Activated naive CD4-positive, alpha-beta T cell treated with anti-CD3 and anti-CD28 coated beads, Interleukin-2, amount 50 U/mL, for 24 hours (primary cell): ENCODE data around the gene BNIP2.

Experiments used
- H3K27ac Mint-ChIP-seq: one replicate; pipeline ENCODE4 v1.8.0; 2021; ENCODE audit warnings: mild to moderate bottlenecking, mixed read lengths
- H3K27me3 Mint-ChIP-seq: one replicate; pipeline ENCODE4 v1.8.0; 2021; ENCODE audit warnings: mixed read lengths
- H3K36me3 Mint-ChIP-seq: one replicate; pipeline ENCODE4 v1.8.0; 2021; ENCODE audit warnings: mixed read lengths
- H3K4me1 Mint-ChIP-seq: one replicate; pipeline ENCODE4 v1.8.0; 2021; ENCODE audit warnings: mixed read lengths
- H3K4me3 Mint-ChIP-seq: one replicate; pipeline ENCODE4 v1.8.0; 2021; ENCODE audit warnings: mild to moderate bottlenecking, mixed read lengths
- H3K9me3 Mint-ChIP-seq: one replicate; pipeline ENCODE4 v1.8.0; 2021; ENCODE audit warnings: mixed read lengths

Gene BNIP2, protein sequence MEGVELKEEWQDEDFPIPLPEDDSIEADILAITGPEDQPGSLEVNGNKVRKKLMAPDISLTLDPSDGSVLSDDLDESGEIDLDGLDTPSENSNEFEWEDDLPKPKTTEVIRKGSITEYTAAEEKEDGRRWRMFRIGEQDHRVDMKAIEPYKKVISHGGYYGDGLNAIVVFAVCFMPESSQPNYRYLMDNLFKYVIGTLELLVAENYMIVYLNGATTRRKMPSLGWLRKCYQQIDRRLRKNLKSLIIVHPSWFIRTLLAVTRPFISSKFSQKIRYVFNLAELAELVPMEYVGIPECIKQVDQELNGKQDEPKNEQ

DNA sequence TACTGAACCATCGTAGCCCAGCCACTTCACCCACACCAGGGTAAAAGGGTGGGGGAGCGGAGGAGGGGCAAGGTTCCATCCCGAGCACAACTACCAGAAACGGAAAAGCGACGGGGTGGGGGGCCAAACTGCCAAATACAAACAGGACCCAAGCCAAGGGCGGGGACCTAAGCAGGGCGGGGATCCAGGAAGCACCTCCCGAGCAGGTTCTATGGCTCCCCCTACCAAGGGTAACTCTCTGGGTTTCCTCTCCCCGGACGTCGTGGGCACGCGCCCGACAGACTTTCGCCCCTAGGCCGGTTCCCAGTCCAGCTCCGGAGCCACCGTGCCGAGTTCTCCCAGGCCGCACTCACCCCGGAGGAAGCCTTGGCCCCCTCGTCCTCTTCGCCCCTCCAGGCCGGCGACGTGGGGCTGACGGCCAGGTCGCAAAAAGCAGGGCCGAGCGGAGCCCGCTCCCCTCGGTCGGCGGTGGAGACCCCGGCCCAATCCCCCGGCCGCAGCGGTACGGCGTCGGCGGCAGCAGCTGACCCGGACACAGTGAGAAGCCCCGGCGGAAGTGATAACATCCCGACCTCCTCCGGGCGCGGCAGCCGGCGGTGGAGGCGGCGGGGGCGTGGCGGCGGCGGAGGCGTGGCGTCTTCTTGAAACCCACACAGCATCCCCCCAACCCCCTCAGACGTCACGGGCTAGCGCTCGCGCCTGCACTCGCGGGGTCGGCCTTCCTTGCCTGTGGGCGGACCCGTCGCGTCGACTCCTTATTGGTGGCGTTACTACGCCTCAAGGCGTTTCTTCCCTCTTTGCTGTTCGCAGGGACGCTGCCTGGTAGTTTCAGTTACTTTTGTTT is at the start of gene BNIP2:
BNIP2 (minus strand) TSS at position 539 of the 844 bp plus-strand sequence. CDS start 6,863 bp downstream, outside the sequence.
- Mint-ChIP-seq H3K4me3 (peak within 1 kb of the TSS; percentile 96), H3K9me3 (no peaks in the 10 kb centered on the region), H3K4me1 (peaks cover 44% of the 10 kb centered on the region), H3K36me3 (peaks cover 5% of the 10 kb centered on the region), H3K27me3 (no peaks in the 10 kb centered on the region), H3K27ac (peak within 1 kb of the TSS; percentile 93)

DNA sequence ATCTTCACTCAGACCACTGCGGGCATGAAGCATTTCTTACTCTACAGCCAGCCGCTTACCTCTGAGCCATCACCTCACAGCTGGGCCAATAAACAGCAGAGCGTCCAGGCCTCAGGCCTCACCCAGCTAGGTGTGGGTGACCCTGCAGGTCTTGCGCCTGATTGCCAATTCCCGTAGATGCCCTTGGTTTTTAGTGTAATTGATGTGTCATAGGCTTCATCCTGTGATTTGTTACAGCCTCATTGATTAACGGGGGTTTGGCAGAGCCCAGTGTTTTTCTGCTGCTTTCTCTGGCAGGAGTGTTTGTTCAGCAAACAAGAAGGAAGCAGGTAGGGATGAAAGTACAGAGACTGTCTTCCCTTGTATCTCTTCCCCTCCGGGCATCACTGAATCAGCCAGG is 49.6 kb upstream of the BNIP2 start:
- Mint-ChIP-seq H3K27ac (no peak overlapping the region), H3K9me3 (no peaks in the 10 kb centered on the region), H3K27me3 (peaks cover 2% of the 10 kb centered on the region), H3K36me3 (no peaks in the 10 kb centered on the region), H3K4me1 (no peaks in the 10 kb centered on the region), H3K4me3 (no peak overlapping the region)

DNA sequence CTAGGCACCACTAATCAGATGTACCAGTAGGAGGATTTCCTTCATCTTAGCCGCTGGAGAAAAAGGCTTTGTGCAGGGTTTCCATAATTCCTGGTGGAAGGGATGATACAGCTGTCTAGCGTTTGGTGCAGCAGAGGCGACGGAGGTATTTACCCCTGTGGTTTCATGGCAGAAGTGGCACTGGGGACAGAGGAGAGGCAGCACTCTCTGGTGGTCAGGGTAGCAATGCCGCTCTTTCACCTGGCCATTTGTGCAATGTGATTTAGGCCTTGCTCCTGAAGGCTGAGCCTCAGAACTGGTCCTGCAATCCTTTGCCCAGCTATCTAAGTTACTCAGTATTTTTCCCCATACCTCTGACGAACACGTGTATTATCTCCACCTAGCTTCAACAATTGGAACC is 47.1 kb upstream of the BNIP2 start:
- Mint-ChIP-seq H3K27me3 (peaks cover 2% of the 10 kb centered on the region), H3K9me3 (no peaks in the 10 kb centered on the region), H3K36me3 (no peaks in the 10 kb centered on the region), H3K27ac (no peak overlapping the region), H3K4me3 (no peak overlapping the region), H3K4me1 (no peaks in the 10 kb centered on the region)

DNA sequence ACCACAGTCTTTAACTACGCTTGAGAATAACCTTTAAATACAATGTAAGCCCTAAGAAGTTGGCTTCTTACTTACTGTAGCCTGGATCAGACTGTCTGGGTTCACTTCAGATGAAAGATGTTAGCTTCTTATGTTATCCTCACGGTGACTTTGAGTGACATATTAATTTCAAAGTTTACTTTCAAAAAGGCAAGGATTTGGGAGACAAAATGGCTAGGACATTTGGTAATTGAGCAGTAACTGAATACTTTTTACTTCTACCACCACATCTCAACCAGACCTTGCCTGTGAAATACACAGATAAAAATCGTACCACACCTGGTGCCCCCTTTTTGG is 36.0 kb upstream of the BNIP2 start:
- H3K27me3 Mint-ChIP-seq = no peaks in the 10 kb centered on the region
- H3K9me3 Mint-ChIP-seq = no peaks in the 10 kb centered on the region
- H3K36me3 Mint-ChIP-seq = no peaks in the 10 kb centered on the region
- H3K4me3 Mint-ChIP-seq = no peak overlapping the region
- H3K27ac Mint-ChIP-seq = no peak overlapping the region
- no peaks in the 10 kb centered on the region for H3K4me1 Mint-ChIP-seq

DNA sequence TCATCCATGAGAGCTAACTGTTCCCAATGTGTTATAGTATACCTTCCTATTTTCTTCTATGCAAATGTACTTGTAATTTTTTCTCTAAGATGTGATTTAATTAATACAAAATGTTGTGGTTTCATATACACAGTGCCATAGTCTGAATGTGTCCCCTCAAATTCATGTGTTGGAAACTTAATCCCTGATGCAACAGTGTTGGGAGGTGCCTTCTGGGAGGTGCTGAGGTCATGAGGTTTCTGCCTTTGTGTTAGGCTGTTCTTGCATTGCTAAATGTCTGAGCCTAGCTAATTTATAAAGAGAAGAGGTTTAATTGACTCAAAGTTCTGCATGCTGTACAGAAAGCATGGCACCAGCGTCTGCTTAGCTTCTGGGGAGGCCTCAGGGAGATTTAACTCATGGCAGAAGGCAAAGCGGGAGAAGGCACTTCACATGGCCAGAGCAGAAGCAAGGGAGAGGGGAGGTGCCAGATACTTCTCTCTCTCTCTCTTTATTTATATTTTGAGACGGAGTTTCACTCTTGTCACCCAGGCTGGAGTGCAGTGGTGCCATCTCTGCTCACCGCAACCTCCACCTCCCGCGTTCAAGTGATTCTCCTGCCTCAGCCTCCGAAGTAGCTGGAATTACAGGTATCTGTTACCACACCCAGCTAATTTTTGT is 34.7 kb upstream of the BNIP2 start:
- H3K27me3 Mint-ChIP-seq = no peaks in the 10 kb centered on the region
- H3K9me3 Mint-ChIP-seq = no peaks in the 10 kb centered on the region
- H3K36me3 Mint-ChIP-seq = no peaks in the 10 kb centered on the region
- H3K27ac Mint-ChIP-seq = no peak overlapping the region
- H3K4me3 Mint-ChIP-seq = no peak overlapping the region
- no peaks in the 10 kb centered on the region for H3K4me1 Mint-ChIP-seq

DNA sequence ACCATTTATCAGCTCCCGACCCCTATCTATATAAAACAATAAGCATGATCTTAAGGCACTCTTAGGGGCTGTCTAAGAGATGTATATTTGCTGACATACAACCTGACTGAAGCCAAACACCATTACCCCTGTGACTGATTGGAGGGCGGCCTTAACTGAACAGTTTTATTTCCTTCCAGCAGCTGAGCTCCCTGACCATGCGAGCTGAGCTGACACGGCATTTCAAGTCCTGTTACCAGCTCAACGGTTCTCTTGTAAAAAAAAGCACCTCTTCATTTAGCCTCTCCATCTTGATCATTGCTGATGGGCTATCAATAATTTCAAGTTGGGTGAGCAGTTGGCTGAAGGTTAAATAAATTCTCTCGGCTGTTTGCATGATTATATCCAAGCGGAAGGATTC is 33.4 kb upstream of the BNIP2 start:
- no peaks in the 10 kb centered on the region for H3K36me3 Mint-ChIP-seq
- H3K4me1 Mint-ChIP-seq = no peaks in the 10 kb centered on the region
- no peaks in the 10 kb centered on the region for H3K27me3 Mint-ChIP-seq
- H3K4me3 Mint-ChIP-seq = no peak overlapping the region
- no peak overlapping the region for H3K27ac Mint-ChIP-seq
- H3K9me3 Mint-ChIP-seq = no peaks in the 10 kb centered on the region

DNA sequence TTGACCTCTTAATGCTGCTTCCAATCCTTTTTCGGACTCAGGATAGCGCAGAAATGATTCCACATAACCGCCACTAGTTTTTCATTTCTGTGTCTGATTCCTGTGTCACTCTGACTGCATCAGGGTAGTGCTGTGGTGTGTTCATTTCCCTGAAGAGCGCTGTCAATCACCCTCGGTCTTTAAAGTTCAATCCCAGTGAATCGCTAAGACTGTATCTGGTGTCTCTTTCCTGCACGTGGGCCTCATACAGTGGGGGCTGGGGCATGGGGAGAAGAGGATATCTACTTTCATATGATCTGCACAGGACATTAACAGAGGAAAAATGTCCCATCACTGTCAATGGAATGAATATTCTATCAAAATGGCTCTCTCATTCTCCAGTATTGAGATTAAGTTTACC is 32.9 kb upstream of the BNIP2 start:
- Mint-ChIP-seq H3K9me3 (no peaks in the 10 kb centered on the region), H3K4me1 (no peaks in the 10 kb centered on the region), H3K36me3 (no peaks in the 10 kb centered on the region), H3K27ac (no peak overlapping the region), H3K27me3 (no peaks in the 10 kb centered on the region), H3K4me3 (no peak overlapping the region)

DNA sequence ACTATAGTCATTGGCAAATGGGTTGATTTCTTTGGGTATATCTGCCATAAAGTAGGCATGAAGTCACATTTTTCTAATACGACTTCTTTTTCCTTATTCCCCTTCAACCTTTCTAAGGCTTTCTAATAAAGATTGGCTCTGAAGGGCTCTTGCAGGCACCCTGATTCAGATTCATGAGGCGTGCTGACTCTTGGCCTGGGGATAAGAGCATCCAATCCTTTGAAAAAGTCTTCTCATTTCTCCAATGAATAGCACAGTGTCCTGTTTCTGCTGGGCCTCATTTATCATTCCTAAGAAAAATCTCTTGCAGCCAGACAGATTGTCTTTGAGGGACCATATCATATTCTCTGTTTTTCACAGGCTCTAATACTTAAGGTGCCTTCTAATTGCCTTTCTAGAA is 32.3 kb upstream of the BNIP2 start:
- H3K36me3 Mint-ChIP-seq = no peaks in the 10 kb centered on the region
- no peaks in the 10 kb centered on the region for H3K9me3 Mint-ChIP-seq
- H3K27me3 Mint-ChIP-seq = no peaks in the 10 kb centered on the region
- no peaks in the 10 kb centered on the region for H3K4me1 Mint-ChIP-seq
- no peak overlapping the region for H3K4me3 Mint-ChIP-seq
- H3K27ac Mint-ChIP-seq = no peak overlapping the region

DNA sequence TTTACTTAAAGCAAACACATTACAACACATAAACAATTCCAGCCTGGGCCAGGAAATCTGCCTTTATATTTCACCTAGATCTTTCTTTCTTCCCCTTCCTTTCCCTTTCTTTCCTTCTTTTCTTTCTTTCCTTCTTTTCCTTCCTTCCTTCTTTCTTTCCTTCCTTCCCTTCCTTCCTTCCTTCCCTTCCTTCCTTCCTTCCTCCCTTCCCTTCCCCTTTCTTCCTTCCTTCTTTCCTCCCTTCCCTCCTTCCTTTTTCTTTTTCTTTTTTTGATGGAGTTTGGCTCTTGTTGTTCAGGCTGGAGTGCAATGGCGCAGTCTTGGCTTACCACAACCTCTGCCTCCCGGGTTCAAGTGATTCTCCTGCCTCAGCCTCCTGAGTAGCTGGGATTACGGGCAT is 24.1 kb upstream of the BNIP2 start:
- Mint-ChIP-seq H3K4me3 (no peak overlapping the region), H3K4me1 (no peaks in the 10 kb centered on the region), H3K36me3 (no peaks in the 10 kb centered on the region), H3K9me3 (peaks cover 2% of the 10 kb centered on the region), H3K27ac (no peak overlapping the region), H3K27me3 (peaks cover 1% of the 10 kb centered on the region)

DNA sequence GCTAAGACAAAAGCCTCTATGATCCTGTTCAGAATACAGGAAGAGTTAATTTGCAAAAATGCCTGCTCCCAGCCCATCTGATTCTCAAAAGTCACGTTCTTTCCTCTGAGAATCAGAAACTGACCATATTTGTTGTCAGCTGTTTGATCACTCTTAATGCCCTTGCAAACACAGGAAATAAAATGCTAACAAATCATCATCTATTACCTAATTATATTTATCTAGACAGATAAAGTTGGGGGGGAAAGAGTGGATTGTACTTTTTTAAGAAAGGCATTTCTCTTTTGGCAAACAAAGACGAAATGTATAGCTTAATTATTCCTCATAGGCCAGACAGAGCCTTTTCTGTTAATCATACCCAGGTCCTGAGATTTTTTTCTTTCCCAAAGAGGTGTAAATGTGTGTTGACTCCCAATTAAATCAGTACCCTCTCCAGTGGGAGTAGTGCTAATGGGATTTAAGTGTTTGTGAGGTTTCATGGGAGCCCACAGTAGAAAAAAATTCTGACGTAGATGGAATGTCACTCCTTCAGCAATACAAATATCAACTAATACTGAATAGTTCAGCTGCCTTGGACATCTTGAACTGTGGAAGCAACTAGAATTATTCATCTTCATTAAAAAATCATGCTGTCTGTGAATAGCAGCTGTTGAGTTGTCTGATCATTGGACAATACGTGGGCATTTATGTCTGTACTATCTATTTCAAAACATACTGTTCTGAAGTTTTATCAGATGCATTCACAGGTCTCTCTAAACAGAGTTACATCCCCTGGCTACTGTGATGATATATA is 22.5 kb upstream of the BNIP2 start:
- no peaks in the 10 kb centered on the region for H3K36me3 Mint-ChIP-seq
- no peak overlapping the region for H3K4me3 Mint-ChIP-seq
- peaks cover 1% of the 10 kb centered on the region for H3K27me3 Mint-ChIP-seq
- peaks cover 3% of the 10 kb centered on the region for H3K9me3 Mint-ChIP-seq
- H3K27ac Mint-ChIP-seq = no peak overlapping the region
- H3K4me1 Mint-ChIP-seq = no peaks in the 10 kb centered on the region

DNA sequence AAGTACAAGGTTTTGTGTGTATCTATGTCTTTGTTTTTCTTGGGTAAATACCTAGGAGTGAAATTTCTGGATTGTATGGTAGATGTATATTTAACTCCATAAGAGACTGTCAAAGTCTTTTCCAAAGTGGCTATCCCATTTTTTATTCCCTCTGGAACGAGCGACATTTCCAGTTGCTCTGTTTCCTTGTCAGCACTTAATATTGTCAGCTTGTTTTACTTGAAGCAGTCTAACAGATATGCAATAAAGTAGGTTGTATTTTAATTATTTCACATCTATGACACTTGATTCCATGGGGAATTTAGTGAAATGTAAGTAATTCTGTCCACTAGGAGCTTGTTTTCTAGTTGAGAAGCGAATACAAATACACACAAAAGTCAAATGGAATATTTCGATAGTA is 18.5 kb upstream of the BNIP2 start:
- Mint-ChIP-seq H3K9me3 (peaks cover 3% of the 10 kb centered on the region), H3K4me3 (no peak overlapping the region), H3K36me3 (no peaks in the 10 kb centered on the region), H3K27ac (no peak overlapping the region), H3K27me3 (no peaks in the 10 kb centered on the region), H3K4me1 (no peaks in the 10 kb centered on the region)

DNA sequence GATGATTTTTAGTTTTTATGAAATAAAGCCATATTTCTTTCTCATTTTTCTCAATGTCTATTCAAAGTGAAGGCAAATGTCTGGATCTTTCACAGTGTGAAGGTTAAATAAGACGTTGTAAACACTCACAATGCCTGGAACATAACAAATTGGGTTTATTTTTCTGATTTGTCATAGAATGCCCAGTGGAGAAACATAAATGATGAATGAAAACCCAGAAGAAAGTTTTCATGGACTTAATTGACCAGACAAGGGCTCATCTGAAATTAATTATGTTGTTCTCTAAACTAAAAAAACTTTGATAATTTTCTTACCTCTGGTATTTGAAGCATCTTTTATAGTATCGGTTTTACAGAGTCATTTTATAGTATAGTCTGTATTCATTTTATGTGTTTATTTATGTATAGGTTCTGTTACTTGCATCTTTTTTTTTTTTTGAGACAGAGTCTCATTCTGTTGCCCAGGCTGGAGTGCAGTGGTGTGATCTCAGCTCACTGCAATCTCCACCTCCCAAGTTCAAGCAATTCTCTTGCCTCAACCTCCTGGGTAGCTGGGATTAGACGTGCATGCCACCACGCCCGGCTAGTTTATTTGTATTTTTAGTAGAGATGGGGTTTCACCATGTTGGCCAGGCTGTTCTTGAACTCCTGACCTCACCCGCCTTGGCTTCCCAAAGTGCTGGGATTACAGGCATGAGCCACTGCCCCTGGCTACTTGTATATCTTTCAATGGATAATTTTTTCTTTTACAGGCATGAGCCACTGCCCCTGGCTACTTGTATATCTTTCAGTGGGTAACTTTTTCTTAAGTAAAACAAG is 15.1 kb upstream of the BNIP2 start:
- H3K9me3 Mint-ChIP-seq = peaks cover 3% of the 10 kb centered on the region
- H3K27ac Mint-ChIP-seq = no peak overlapping the region
- H3K27me3 Mint-ChIP-seq = no peaks in the 10 kb centered on the region
- H3K36me3 Mint-ChIP-seq = no peaks in the 10 kb centered on the region
- no peaks in the 10 kb centered on the region for H3K4me1 Mint-ChIP-seq
- H3K4me3 Mint-ChIP-seq = no peak overlapping the region

DNA sequence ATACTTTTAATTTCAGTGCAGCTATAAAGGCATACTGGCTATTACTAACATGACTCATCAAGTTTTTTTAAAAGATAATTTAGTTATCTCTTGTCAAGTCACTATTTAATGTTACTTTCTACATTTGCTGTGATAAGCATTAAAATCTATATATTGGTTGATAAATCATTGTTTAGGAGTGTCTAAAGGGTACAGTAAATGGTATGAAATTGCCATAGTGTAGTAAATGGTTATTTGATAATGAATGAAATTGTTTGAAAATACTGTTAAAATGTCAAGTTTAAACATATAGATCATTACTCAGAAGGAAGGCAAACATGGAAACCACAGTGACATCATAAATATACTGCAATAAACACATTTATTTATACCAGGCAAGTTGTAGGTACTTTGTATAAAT is 13.2 kb upstream of the BNIP2 start:
- H3K4me3 Mint-ChIP-seq = no peak overlapping the region
- H3K9me3 Mint-ChIP-seq = no peaks in the 10 kb centered on the region

DNA sequence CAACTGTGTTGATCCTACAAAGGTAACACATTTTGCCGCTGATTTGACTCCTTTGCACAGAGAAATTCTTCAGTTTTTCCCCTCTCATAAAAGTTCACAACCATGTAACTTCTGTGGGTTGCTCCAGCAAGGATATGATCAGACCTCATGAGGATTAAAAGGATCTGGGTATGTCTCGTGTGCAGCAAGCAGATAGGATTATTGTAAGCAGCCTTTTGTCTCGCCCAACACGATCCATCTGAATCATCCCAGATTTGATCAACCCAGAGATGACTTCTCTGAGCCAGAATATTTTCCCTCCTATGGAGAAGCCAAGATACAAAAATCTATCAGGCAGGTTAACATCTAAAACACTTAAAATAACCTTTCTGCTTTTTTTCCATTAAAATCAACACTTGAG is 12.8 kb upstream of the BNIP2 start:
- H3K9me3 Mint-ChIP-seq = no peaks in the 10 kb centered on the region
- no peaks in the 10 kb centered on the region for H3K27me3 Mint-ChIP-seq
- no peaks in the 10 kb centered on the region for H3K36me3 Mint-ChIP-seq
- H3K4me1 Mint-ChIP-seq = no peaks in the 10 kb centered on the region
- H3K27ac Mint-ChIP-seq = no peak overlapping the region
- no peak overlapping the region for H3K4me3 Mint-ChIP-seq

More for the DNA sequence above, 13.2 kb upstream of the BNIP2 start:
- H3K4me1 Mint-ChIP-seq = no peaks in the 10 kb centered on the region
- H3K27me3 Mint-ChIP-seq = no peaks in the 10 kb centered on the region
- no peak overlapping the region for H3K27ac Mint-ChIP-seq
- H3K36me3 Mint-ChIP-seq = no peaks in the 10 kb centered on the region
